GM12801 (cell line): ENCODE data around the gene WDR17.

ENCODE experiments used
- TF ChIP-seq, protein P1 (sequence below): IDR thresholded peaks from one replicate; pipeline ENCODE4 v1.5.1; 2011; ENCODE audit warnings: control low read depth; ENCODE audit not compliant: insufficient read length; ENCODE audit errors: extremely low read depth

WDR17 gene

DNA sequence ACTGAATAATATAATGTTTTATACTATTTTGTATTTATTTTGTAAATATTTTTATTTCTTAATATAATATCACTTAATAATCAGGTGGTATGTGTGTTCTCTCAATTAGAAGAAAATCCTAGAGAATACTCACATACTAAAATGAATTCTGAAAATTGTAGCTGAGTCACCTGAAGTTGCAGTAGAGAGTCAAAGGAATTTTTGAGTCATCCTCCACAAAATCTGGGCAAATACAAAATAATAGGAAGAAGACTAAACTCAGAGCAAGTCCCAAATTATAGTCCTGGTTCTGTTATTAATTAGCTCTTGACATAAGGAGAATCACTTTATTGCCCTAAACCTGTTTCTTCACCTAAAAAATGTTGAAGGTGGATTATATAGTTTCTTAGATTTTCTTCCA is 72.0 kb downstream of the WDR17 start:
- TF ChIP-seq, protein P1, sequence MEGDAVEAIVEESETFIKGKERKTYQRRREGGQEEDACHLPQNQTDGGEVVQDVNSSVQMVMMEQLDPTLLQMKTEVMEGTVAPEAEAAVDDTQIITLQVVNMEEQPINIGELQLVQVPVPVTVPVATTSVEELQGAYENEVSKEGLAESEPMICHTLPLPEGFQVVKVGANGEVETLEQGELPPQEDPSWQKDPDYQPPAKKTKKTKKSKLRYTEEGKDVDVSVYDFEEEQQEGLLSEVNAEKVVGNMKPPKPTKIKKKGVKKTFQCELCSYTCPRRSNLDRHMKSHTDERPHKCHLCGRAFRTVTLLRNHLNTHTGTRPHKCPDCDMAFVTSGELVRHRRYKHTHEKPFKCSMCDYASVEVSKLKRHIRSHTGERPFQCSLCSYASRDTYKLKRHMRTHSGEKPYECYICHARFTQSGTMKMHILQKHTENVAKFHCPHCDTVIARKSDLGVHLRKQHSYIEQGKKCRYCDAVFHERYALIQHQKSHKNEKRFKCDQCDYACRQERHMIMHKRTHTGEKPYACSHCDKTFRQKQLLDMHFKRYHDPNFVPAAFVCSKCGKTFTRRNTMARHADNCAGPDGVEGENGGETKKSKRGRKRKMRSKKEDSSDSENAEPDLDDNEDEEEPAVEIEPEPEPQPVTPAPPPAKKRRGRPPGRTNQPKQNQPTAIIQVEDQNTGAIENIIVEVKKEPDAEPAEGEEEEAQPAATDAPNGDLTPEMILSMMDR: no peak

DNA sequence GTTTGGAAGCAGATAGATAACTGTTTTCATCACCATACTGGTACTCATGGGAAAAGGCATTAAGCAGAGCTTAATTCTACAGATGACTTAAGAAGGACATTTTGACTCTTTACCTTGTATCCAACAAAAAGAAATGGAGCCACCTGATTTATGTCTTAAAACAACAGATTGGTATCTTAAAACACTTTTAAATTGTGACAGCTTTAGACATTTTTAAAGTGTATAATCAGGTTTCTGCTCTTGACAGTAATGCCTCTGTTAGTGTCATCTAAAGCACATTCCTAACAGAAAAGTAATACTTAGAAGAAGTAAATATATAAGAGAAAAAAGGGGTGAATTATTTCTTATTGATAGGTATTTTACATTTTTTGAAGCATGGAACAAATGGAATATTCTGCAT is 73.9 kb downstream of the WDR17 start:
- TF ChIP-seq, protein P1: no peak

DNA sequence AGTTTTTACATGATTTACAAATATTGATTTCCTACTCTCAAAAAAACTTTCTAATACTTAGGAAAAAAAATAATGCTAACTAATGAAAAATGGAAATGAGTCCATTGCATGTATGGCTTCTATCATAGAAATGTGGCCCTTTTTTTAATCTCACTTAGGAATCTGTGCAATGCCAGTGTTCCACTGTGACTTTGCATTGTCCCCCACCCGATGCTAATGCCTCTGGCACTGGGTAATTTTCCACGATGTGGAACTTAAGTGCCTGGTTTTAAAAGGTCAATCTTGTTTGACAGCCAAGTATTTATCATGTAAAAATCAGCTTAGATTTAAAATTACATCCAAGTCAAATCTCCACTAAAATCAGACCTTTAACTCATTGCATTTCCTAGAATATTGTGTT is 76.6 kb downstream of the WDR17 start:
- TF ChIP-seq, protein P1: no peak

DNA sequence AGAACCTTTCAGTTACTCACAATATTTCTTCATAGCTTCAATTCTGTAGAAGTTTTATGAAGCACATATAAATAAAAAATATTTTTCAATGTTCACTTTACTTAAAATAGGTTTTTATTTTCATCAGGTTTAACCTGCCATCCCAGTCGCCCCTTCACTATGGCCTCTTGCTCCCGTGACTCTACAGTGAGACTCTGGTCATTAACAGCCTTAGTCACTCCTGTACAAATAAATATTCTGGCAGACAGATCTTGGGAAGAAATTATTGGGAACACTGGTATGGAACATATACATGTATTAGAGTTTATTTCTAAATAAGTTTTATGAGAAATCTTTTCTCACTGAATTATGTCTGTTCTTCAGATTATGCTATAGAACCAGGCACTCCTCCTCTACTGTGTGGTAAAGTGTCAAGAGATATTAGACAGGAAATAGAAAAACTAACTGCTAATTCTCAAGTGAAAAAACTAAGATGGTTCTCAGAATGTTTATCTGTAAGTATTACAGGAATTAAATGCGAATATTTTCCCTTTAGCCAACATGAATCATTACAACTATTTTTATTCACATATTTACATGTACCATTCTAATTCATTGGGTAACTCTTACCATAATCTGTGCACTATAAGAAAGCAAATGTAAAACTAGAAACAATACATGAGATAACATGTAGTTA is 84.2 kb downstream of the WDR17 start:
- TF ChIP-seq, protein P1: no peak

DNA sequence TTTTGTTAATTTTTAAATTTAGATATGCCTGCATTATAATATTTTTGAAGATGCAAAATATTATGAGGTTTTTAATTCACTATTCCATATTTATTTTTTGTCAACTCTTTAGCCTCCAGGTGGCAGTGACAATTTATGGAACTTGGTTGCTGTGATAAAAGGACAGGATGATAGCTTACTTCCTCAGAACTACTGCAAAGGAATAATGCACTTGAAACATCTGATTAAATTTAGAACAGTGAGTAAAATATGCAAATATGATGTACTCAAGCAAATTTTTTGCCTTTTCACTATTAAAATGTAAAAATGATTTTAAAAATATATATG is 84.7 kb downstream of the WDR17 start:
- TF ChIP-seq, protein P1: no peak

DNA sequence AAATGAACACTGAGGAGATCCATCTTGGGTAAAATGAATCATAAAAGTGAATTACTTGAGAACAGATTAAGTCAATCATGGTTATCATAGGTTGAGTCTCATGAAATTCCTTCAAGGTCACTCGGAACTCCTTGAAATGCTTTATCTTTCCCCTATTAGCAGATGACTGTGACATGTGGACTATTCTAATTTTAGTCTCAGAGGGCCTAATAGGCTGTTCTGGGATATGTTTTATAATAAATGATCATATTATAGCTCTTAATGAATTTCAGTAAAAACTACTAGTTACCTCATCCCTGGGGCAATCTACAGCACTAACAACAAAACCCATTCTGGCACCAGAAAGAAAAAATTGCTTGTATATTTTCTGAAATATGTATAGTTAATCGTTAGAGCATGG is 85.1 kb downstream of the WDR17 start:
- TF ChIP-seq, protein P1: no peak

DNA sequence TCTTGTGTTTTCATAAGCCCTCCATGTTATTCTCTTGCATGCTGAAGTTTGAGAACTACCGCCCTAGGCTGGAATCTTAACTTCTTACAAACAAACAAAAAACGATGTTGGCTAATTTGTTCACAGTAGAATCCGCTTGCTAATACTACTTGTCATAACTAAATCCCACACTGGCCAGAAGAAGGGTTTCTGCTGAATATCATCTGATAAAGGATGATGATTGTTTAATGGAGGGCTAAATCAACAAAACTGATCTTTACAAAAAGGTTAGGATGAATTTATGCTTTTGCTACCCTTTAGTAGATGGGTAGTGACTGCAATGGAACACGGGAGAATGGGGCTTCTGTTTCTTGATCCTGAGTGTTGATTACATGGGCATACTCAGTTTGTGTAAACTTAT is 87.5 kb downstream of the WDR17 start:
- TF ChIP-seq, protein P1: no peak
